Ishikawa (cell line): ENCODE measurements around the gene QPCT.

Experiments
- CEBPB ChIP-seq: IDR thresholded peaks from 2 replicates; pipeline ENCODE4 v1.6.1; 2012
- CREB1 ChIP-seq: IDR thresholded peaks from 2 replicates; pipeline ENCODE4 v1.6.1; 2012; ENCODE audit warnings: low read depth
- MAX ChIP-seq: IDR thresholded peaks from 2 replicates; pipeline ENCODE4 v1.6.1; 2012
- REST ChIP-seq: IDR thresholded peaks from 2 replicates; pipeline ENCODE4 v1.6.1; 2012; ENCODE audit warnings: low read depth, mild to moderate bottlenecking
- YY1 ChIP-seq: IDR thresholded peaks from 2 replicates; pipeline ENCODE4 v1.6.1; 2012; ENCODE audit warnings: low read depth

- TF ChIP-seq REST: no peak
- TF ChIP-seq YY1: no peak
- no peak for TF ChIP-seq CREB1
- no peak for TF ChIP-seq CEBPB
- no peak for TF ChIP-seq MAX
Observed at GRCh38 chr2:37325625-37326071, 18.8 kb upstream of the QPCT start.
